Measurements from ENCODE around the gene NKAPD1. TPM values are rescaled to one million over a fixed set of nuclear protein-coding genes. Genes with fewer than 3 reads are reported as not detected.

The NKAPD1 gene
- total and polyA plus RNA-seq, 9 of the 15 experiments (the other 6 are each of a cell fraction or from before 2014, with no cell fraction given) = 14.1 to 73.5 (median 29.3) TPM

- TF ChIP-seq, protein P1, sequence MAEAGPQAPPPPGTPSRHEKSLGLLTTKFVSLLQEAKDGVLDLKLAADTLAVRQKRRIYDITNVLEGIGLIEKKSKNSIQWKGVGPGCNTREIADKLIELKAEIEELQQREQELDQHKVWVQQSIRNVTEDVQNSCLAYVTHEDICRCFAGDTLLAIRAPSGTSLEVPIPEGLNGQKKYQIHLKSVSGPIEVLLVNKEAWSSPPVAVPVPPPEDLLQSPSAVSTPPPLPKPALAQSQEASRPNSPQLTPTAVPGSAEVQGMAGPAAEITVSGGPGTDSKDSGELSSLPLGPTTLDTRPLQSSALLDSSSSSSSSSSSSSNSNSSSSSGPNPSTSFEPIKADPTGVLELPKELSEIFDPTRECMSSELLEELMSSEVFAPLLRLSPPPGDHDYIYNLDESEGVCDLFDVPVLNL (CRISPR knock-in tag; IDR thresholded peaks at IDR 0.05; ENCODE audit: low read depth) = no peak
- no peak for TF ChIP-seq ZNF695 (CRISPR knock-in tag; IDR thresholded peaks at IDR 0.05)
- TF ChIP-seq RBFOX2 (IDR thresholded peaks at IDR 0.05; ENCODE audit: low read depth, low read length) = peak; percentile 96
- TF ChIP-seq MAFK (IDR thresholded peaks at IDR 0.05; ENCODE audit: low read length) = no peak
- peak; percentile 22 for TF ChIP-seq NEUROD1 (IDR thresholded peaks at IDR 0.05; ENCODE audit: borderline replicate concordance, low read depth, low read length, partially characterized antibody)
- TF ChIP-seq, protein P2, sequence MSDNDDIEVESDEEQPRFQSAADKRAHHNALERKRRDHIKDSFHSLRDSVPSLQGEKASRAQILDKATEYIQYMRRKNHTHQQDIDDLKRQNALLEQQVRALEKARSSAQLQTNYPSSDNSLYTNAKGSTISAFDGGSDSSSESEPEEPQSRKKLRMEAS (CRISPR knock-in tag; IDR thresholded peaks at IDR 0.05) = peak; percentile 83
- no peak for TF ChIP-seq ZNF445 (CRISPR knock-in tag; IDR thresholded peaks at IDR 0.05; ENCODE audit: low read depth)
- 0 out of 2 replicates have a peak, but pooled peaks have one; percentile 10 for TF ChIP-seq ZNF766 (CRISPR knock-in tag; conservative IDR thresholded peaks at IDR 0.05)
- TF ChIP-seq ZNF212 (CRISPR knock-in tag; IDR thresholded peaks at IDR 0.05) = 0 out of 2 replicates have a peak, but pooled peaks have one; percentile 44
- no peak for TF ChIP-seq ETV1 (tag; conservative IDR thresholded peaks at IDR 0.05; ENCODE audit: low read depth)
- TF ChIP-seq, protein P3, sequence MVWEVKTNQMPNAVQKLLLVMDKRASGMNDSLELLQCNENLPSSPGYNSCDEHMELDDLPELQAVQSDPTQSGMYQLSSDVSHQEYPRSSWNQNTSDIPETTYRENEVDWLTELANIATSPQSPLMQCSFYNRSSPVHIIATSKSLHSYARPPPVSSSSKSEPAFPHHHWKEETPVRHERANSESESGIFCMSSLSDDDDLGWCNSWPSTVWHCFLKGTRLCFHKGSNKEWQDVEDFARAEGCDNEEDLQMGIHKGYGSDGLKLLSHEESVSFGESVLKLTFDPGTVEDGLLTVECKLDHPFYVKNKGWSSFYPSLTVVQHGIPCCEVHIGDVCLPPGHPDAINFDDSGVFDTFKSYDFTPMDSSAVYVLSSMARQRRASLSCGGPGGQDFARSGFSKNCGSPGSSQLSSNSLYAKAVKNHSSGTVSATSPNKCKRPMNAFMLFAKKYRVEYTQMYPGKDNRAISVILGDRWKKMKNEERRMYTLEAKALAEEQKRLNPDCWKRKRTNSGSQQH (CRISPR knock-in tag; IDR thresholded peaks at IDR 0.05) = peak; percentile 86
- no peak for TF ChIP-seq ZNF274 (IDR thresholded peaks at IDR 0.05; ENCODE audit: borderline replicate concordance, low read depth, low read length)
- TF ChIP-seq RREB1 (CRISPR knock-in tag; IDR thresholded peaks at IDR 0.05) = 0 out of 2 replicates have a peak, but pooled peaks have one; percentile 40
- TF ChIP-seq ZSCAN32 (CRISPR knock-in tag; IDR thresholded peaks at IDR 0.05) = peak; percentile 32; the same call in 1 of the 2 replicates
- TF ChIP-seq HDGF (IDR thresholded peaks at IDR 0.05) = no peak; the same call in 1 of the 2 replicates
- TF ChIP-seq, protein P4, sequence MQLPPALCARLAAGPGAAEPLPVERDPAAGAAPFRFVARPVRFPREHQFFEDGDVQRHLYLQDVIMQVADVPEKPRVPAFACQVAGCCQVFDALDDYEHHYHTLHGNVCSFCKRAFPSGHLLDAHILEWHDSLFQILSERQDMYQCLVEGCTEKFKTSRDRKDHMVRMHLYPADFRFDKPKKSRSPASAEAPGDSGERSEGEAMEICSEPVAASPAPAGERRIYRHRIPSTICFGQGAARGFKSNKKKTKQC (CRISPR knock-in tag; IDR thresholded peaks at IDR 0.05) = no peak; the same call in none of the 2 replicates
These were observed 49.1 kb upstream of the NKAPD1 start, which contains the start of gene DLAT (continued) for GRCh38 chr11:112024773-112025678.
